Adipocyte (in vitro differentiated cells): Measurements from ENCODE around the gene CASTOR2.
A peak's percentile ranks its signal among the peaks of the same experiment; 100 is the strongest.

Experiments used
- DNase-seq: peaks from one replicate; pipeline ENCODE4 v3.0.0-alpha.2; 2015; ENCODE audit warnings: low read depth
- H3K27me3 ChIP-seq: replicated peaks from 2 replicates; pipeline ENCODE4 v1.7.0; 2013; ENCODE audit warnings: mild to moderate bottlenecking, low read length, moderate library complexity; ENCODE audit not compliant: control insufficient read depth, insufficient read depth
- H3K36me3 ChIP-seq: 2 replicates; pipeline ENCODE4 v1.7.0; 2013; ENCODE audit warnings: low read length, mild to moderate bottlenecking, moderate library complexity; ENCODE audit not compliant: control insufficient read depth, insufficient read depth, severe bottlenecking
- H3K4me1 ChIP-seq: 2 replicates; pipeline ENCODE4 v1.7.0; 2013; ENCODE audit warnings: mild to moderate bottlenecking, low read length, moderate library complexity; ENCODE audit not compliant: control insufficient read depth, insufficient read depth
- H3K4me3 ChIP-seq: 2 replicates; pipeline ENCODE4 v1.7.0; 2013; ENCODE audit warnings: mild to moderate bottlenecking, low read length, moderate library complexity
- H3K9ac ChIP-seq: 2 replicates; pipeline ENCODE4 v1.7.0; 2013; ENCODE audit warnings: mild to moderate bottlenecking, low read length, moderate library complexity
- H3K9me3 ChIP-seq: 2 replicates; pipeline ENCODE4 v1.7.0; 2013; ENCODE audit warnings: mild to moderate bottlenecking, low read length, moderate library complexity; ENCODE audit not compliant: control insufficient read depth

The CASTOR2 gene

DNA sequence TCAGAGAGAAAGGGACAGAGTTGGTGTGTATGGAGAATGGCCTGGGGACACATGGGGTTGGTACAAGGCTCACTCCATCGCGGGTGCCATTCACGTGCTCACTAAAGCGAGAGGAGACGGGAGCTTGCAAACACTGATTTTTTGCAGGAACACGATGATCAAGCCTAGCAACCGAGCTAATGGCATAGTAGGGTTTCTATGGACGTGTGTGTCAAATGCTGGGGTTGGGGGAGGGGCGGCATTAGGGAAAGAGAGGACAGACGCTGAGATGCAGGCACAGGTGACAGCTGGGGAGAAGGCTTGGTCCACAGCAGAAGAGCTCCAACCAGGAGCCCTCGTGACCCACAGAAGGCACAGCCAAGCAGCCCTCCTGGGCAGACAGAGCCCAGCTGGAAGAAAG, 75.2 kb downstream of the CASTOR2 start:
- DNase-seq: no peak
- Histone ChIP-seq H3K27me3 (no peaks in the 10 kb centered on the region), H3K9ac (no peak overlapping the region), H3K36me3 (peaks cover 18% of the 10 kb centered on the region), H3K9me3 (no peaks in the 10 kb centered on the region), H3K4me1 (peaks cover 10% of the 10 kb centered on the region), H3K4me3 (no peak overlapping the region)

GRCh38 chr7:75040512-75040911, 76.0 kb downstream of the CASTOR2 start:
- Histone ChIP-seq H3K36me3 (peaks cover 18% of the 10 kb centered on the region), H3K4me3 (no peak overlapping the region), H3K4me1 (peaks cover 10% of the 10 kb centered on the region), H3K9ac (no peak overlapping the region), H3K27me3 (no peaks in the 10 kb centered on the region), H3K9me3 (no peaks in the 10 kb centered on the region)
- no peak for DNase-seq

- Histone ChIP-seq H3K27me3 (no peaks in the 10 kb centered on the region), H3K36me3 (peaks cover 21% of the 10 kb centered on the region), H3K9ac (peak overlapping the region; percentile 25), H3K4me3 (no peak overlapping the region), H3K4me1 (peaks cover 10% of the 10 kb centered on the region), H3K9me3 (no peaks in the 10 kb centered on the region)
- DNase-seq: no peak
Observed at GRCh38 chr7:75042286-75042685, 77.8 kb downstream of the CASTOR2 start.

DNA sequence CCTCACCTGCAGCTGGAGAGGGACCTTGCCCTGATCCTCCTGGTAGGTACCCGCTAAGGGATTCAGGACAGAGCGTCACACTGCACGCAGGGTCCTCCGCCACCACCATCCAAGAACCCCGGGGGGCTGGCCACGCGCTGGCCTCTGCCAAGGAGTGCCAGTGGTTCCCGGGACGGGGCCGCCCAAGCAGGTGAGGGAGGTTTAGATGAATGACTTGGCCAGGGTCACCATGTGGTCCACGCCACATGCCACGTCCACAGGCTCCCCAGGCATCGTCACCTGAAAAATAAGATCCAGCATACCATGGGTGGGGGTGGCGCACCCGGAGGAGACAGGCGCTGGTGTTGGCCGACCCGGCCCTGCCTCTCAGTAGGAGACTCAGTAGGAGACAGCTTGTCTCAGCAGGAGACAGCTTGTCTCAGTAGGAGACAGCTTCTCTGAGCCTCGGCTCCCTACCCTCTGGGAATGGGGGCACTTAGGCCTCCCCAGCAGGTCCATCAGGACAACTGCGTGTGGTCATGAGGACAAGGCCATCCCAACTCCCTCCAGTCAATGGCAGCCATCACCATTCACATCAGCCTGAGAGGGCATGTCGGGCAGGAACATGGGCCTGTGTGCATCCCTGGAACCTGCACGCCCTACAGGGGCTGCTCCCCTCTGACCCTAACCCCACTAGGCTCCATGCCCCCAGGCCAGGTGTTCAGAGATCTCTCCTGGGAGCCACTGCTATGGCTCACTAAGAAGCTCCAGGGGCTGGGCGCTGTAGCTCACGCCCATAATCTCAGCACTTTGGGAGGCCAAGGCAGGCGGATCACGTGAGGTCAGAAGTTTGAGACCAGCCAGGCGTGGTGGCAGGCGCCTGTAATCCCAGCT, 78.6 kb downstream of the CASTOR2 start:
- Histone ChIP-seq H3K4me3 (no peak overlapping the region), H3K4me1 (peaks cover 10% of the 10 kb centered on the region), H3K36me3 (peaks cover 22% of the 10 kb centered on the region), H3K9me3 (no peaks in the 10 kb centered on the region), H3K9ac (peak overlapping the region; percentile 25), H3K27me3 (no peaks in the 10 kb centered on the region)
- DNase-seq: no peak

GRCh38 chr7:75045881-75046280, 81.4 kb downstream of the CASTOR2 start:
- Histone ChIP-seq H3K9ac (no peak overlapping the region), H3K27me3 (no peaks in the 10 kb centered on the region), H3K9me3 (no peaks in the 10 kb centered on the region), H3K36me3 (peaks cover 36% of the 10 kb centered on the region), H3K4me1 (peaks cover 19% of the 10 kb centered on the region), H3K4me3 (no peak overlapping the region)
- DNase-seq: no peak

- Histone ChIP-seq H3K4me1 (peaks cover 9% of the 10 kb centered on the region), H3K9ac (no peak overlapping the region), H3K27me3 (no peaks in the 10 kb centered on the region), H3K4me3 (no peak overlapping the region), H3K36me3 (peaks cover 41% of the 10 kb centered on the region), H3K9me3 (no peaks in the 10 kb centered on the region)
- peak; percentile 49 for DNase-seq
Observed at GRCh38 chr7:75048435-75049379, 84.2 kb downstream of the CASTOR2 start.

DNA sequence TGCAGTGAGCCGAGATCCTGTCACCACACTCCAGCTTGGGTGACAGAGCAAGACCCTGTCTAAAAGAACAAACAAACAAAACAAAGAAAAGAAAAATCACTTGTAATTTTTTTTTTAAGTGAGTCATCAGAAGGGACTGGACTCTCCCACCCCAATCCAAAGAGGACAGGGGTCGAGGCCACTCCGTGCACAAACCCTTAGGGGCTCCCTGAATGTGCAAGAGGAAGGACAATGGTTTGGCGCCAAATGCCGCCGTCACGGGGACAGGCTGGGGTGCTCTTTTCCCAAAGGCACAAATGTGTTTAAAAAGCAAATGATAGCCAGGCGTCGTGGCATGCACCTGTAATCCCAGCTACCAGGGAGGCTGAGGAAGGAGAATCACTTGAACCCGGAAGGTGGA, 85.3 kb downstream of the CASTOR2 start:
- H3K36me3 ChIP-seq: peaks cover 46% of the 10 kb centered on the region

GRCh38 chr7:75050501-75050900, 86.0 kb downstream of the CASTOR2 start:
- H3K36me3 ChIP-seq: peaks cover 53% of the 10 kb centered on the region

More for the DNA sequence above, 85.3 kb downstream of the CASTOR2 start:
- Histone ChIP-seq H3K4me1 (peaks cover 13% of the 10 kb centered on the region), H3K27me3 (no peaks in the 10 kb centered on the region), H3K4me3 (no peak overlapping the region), H3K9ac (no peak overlapping the region), H3K9me3 (no peaks in the 10 kb centered on the region)
- no peak for DNase-seq

DNA sequence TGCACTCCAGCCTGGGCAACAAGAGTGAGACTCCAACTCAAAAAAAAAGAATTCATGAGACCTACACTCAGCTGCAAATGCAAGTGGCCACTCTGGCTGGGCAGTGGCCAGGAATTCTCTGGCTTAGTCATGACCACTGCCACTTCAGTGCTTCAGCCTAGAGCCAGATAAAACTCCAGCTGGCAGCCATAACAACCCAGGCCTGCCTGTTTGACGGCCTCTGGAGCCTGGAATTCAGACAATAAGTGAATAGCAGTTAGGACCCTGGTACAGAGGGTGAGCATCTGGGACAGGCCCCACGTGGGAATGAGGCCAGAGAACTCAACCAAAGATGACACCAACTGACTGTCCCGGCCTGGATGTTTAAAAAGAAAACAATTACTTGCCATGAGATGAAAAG, 90.2 kb downstream of the CASTOR2 start:
- Histone ChIP-seq H3K9me3 (no peaks in the 10 kb centered on the region), H3K36me3 (peaks cover 67% of the 10 kb centered on the region), H3K4me3 (no peak overlapping the region), H3K27me3 (no peaks in the 10 kb centered on the region), H3K4me1 (peaks cover 32% of the 10 kb centered on the region), H3K9ac (peak overlapping the region; percentile 63)
- peak; percentile 77 for DNase-seq

More at GRCh38 chr7:75050501-75050900, 86.0 kb downstream of the CASTOR2 start:
- H3K4me3 ChIP-seq: no peak overlapping the region
- no peak overlapping the region for H3K9ac ChIP-seq
- H3K4me1 ChIP-seq: peaks cover 20% of the 10 kb centered on the region
- no peaks in the 10 kb centered on the region for H3K9me3 ChIP-seq
- no peaks in the 10 kb centered on the region for H3K27me3 ChIP-seq
- no peak for DNase-seq

DNA sequence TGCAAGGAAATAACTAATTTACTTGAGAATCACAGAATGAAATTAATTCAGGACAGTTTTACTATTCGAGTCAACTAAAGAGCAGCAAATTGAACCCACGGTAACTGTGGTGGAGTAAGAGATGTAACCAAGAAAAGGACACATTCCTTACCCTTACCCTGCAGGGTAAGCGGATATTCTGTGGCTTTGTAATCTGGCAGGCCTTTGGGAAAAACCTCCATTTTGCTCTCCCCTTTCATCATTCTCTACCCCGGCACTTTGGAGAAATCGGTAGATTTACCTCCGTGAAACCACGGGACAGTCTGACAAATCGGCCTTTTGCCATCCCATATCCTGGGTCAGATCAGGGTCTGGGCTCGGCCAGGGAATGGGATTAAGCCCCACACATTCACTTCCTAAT, 90.7 kb downstream of the CASTOR2 start:
- peaks cover 32% of the 10 kb centered on the region for H3K4me1 ChIP-seq
- no peaks in the 10 kb centered on the region for H3K9me3 ChIP-seq
- no peak for DNase-seq
- peak overlapping the region; percentile 63 for H3K9ac ChIP-seq
- H3K36me3 ChIP-seq: peaks cover 71% of the 10 kb centered on the region
- H3K4me3 ChIP-seq: peak overlapping the region; percentile 12
- no peaks in the 10 kb centered on the region for H3K27me3 ChIP-seq
